HT-29 (cell line): ENCODE results near the gene QRFP. TPM values are rescaled to one million over a fixed set of nuclear protein-coding genes. Genes with fewer than 3 reads are reported as not detected.

Experiments used
- DNase-seq: peaks from one replicate; pipeline ENCODE4 v3.0.0-alpha.2; 2015; ENCODE audit warnings: low spot score
- total RNA-seq: library from RNA; depleted of rRNA; stranded (reverse); fragments of >200 nt; shearing (Covaris generic); gene quantifications from 2 replicates; pipeline ENCODE4 v1.2.3, GENCODE V29; 2014

QRFP gene
- total RNA-seq, 1 experiment from 2014 or later = not detected

- DNase-seq = no peak
Observed at GRCh38 chr9:130933114-130934046, 36.8 kb upstream of the QRFP start.

- no peak for DNase-seq
Observed at GRCh38 chr9:130932255-130933079, 35.9 kb upstream of the QRFP start.

- DNase-seq = no peak
Observed at GRCh38 chr9:130931508-130932254, 35.1 kb upstream of the QRFP start.

GRCh38 chr9:130930804-130931349, 34.3 kb upstream of the QRFP start:
- no peak for DNase-seq

GRCh38 chr9:130930132-130930803, 33.7 kb upstream of the QRFP start:
- DNase-seq = no peak

- DNase-seq = no peak
Observed at GRCh38 chr9:130929571-130930038, 33.0 kb upstream of the QRFP start.

- DNase-seq = peak; percentile 63
Observed at GRCh38 chr9:130927995-130928900, 31.6 kb upstream of the QRFP start.

GRCh38 chr9:130927338-130927737, 30.7 kb upstream of the QRFP start:
- no peak for DNase-seq

- no peak for DNase-seq
Observed at GRCh38 chr9:130925050-130925678, 28.6 kb upstream of the QRFP start.

GRCh38 chr9:130924448-130924788, 27.8 kb upstream of the QRFP start:
- no peak for DNase-seq

- no peak for DNase-seq
Observed at GRCh38 chr9:130923611-130924447, 27.2 kb upstream of the QRFP start.

GRCh38 chr9:130922893-130923610, 26.4 kb upstream of the QRFP start:
- DNase-seq = no peak

GRCh38 chr9:130921989-130922892, 25.6 kb upstream of the QRFP start:
- no peak for DNase-seq

- no peak for DNase-seq
Observed at GRCh38 chr9:130921300-130921988, 24.8 kb upstream of the QRFP start.

GRCh38 chr9:130920762-130921299, 24.2 kb upstream of the QRFP start:
- no peak for DNase-seq

- no peak for DNase-seq
Observed at GRCh38 chr9:130920233-130920632, 23.6 kb upstream of the QRFP start.
